Measurements from ENCODE around the gene TIMM22.

TIMM22 gene

DNA sequence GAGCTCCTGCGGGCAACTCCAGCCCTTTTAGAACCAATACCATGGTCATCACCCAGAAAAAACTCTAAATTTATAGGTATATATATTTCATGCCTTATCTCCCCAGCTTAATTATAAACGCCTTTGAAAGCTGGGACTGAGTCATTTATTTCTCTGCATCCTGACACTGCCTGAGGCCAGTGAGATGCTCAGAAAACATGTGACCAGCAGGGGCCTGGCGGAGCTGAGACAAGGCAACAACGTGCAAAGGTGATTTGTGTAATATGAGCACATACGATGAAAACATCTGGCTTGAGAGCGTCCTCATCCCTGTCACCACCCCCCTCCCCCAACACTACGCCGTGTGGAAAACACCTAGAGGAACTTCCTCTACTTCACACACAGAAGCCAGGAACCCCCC lies 40.0 kb upstream of the TIMM22 start (continued):
- TF ChIP-seq HOXA7 (CRISPR knock-in tag; IDR thresholded peaks at IDR 0.05; ENCODE audit: borderline replicate concordance) (no peak), BCL11B (tag by site-specific recombination; IDR thresholded peaks at IDR 0.05; ENCODE audit: low read depth) (no peak), ZBTB8A (tag by site-specific recombination; IDR thresholded peaks at IDR 0.05) (0 out of 2 replicates have a peak, but pooled peaks have one; percentile 22), ZNF37A (tag by site-specific recombination; IDR thresholded peaks at IDR 0.05) (no peak), SALL2 (tag by site-specific recombination; IDR thresholded peaks at IDR 0.05; ENCODE audit: borderline replicate concordance) (no peak), ZNF610 (tag by site-specific recombination; IDR thresholded peaks at IDR 0.05; ENCODE audit: borderline replicate concordance) (peak; percentile 62; the same call in 1 of the 2 replicates), KLF7 (tag by site-specific recombination; IDR thresholded peaks at IDR 0.05; ENCODE audit: borderline replicate concordance) (no peak), ZNF658 (tag by site-specific recombination; IDR thresholded peaks at IDR 0.05) (no peak), SCRT1 (tag by site-specific recombination; IDR thresholded peaks at IDR 0.05; ENCODE audit: borderline replicate concordance) (no peak), ZNF843 (tag by site-specific recombination; IDR thresholded peaks at IDR 0.05) (peak; percentile 38; the same call in 1 of the 2 replicates), ZNF626 (tag by site-specific recombination; IDR thresholded peaks at IDR 0.05) (no peak), ZNF175 (tag by site-specific recombination; IDR thresholded peaks at IDR 0.05) (no peak), ZNF2 (tag by site-specific recombination; IDR thresholded peaks at IDR 0.05) (no peak), ZBTB17 (tag by site-specific recombination; IDR thresholded peaks at IDR 0.05) (peak; percentile 58), ZNF112 (tag by site-specific recombination; IDR thresholded peaks at IDR 0.05) (no peak), ZNF24 (tag by site-specific recombination; IDR thresholded peaks at IDR 0.05) (peak; percentile 69), ZNF629 (tag by site-specific recombination; IDR thresholded peaks at IDR 0.05) (peak; percentile 90), IKZF3 (tag by site-specific recombination; IDR thresholded peaks at IDR 0.05) (peak; percentile 79; the same call in 1 of the 2 replicates), ZNF558 (tag by site-specific recombination; IDR thresholded peaks at IDR 0.05) (no peak), ZSCAN16 (tag by site-specific recombination; IDR thresholded peaks at IDR 0.05) (no peak), ZNF596 (tag by site-specific recombination; IDR thresholded peaks at IDR 0.05) (0 out of 2 replicates have a peak, but pooled peaks have one; percentile 29), ZNF585B (tag by site-specific recombination; IDR thresholded peaks at IDR 0.05) (no peak)
- TF ChIP-seq, protein P1, sequence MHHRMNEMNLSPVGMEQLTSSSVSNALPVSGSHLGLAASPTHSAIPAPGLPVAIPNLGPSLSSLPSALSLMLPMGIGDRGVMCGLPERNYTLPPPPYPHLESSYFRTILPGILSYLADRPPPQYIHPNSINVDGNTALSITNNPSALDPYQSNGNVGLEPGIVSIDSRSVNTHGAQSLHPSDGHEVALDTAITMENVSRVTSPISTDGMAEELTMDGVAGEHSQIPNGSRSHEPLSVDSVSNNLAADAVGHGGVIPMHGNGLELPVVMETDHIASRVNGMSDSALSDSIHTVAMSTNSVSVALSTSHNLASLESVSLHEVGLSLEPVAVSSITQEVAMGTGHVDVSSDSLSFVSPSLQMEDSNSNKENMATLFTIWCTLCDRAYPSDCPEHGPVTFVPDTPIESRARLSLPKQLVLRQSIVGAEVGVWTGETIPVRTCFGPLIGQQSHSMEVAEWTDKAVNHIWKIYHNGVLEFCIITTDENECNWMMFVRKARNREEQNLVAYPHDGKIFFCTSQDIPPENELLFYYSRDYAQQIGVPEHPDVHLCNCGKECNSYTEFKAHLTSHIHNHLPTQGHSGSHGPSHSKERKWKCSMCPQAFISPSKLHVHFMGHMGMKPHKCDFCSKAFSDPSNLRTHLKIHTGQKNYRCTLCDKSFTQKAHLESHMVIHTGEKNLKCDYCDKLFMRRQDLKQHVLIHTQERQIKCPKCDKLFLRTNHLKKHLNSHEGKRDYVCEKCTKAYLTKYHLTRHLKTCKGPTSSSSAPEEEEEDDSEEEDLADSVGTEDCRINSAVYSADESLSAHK (tag by site-specific recombination; IDR thresholded peaks at IDR 0.05): 0 out of 2 replicates have a peak, but pooled peaks have one; percentile 29
- TF ChIP-seq, protein P2, sequence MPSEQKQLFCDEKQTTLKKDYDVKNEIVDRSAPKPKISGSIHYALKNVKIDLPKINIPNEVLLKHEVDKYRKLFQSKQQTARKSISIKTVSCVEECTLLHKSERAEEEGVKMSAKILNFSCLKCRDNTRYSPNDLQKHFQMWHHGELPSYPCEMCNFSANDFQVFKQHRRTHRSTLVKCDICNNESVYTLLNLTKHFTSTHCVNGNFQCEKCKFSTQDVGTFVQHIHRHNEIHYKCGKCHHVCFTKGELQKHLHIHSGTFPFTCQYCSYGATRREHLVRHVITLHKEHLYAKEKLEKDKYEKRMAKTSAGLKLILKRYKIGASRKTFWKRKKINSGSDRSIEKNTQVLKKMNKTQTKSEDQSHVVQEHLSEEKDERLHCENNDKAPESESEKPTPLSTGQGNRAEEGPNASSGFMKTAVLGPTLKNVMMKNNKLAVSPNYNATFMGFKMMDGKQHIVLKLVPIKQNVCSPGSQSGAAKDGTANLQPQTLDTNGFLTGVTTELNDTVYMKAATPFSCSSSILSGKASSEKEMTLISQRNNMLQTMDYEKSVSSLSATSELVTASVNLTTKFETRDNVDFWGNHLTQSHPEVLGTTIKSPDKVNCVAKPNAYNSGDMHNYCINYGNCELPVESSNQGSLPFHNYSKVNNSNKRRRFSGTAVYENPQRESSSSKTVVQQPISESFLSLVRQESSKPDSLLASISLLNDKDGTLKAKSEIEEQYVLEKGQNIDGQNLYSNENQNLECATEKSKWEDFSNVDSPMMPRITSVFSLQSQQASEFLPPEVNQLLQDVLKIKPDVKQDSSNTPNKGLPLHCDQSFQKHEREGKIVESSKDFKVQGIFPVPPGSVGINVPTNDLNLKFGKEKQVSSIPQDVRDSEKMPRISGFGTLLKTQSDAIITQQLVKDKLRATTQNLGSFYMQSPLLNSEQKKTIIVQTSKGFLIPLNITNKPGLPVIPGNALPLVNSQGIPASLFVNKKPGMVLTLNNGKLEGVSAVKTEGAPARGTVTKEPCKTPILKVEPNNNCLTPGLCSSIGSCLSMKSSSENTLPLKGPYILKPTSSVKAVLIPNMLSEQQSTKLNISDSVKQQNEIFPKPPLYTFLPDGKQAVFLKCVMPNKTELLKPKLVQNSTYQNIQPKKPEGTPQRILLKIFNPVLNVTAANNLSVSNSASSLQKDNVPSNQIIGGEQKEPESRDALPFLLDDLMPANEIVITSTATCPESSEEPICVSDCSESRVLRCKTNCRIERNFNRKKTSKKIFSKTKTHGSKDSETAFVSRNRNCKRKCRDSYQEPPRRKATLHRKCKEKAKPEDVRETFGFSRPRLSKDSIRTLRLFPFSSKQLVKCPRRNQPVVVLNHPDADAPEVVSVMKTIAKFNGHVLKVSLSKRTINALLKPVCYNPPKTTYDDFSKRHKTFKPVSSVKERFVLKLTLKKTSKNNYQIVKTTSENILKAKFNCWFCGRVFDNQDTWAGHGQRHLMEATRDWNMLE (tag by site-specific recombination; conservative IDR thresholded peaks at IDR 0.05; ENCODE audit: low read depth): no peak
- TF ChIP-seq, protein P3, sequence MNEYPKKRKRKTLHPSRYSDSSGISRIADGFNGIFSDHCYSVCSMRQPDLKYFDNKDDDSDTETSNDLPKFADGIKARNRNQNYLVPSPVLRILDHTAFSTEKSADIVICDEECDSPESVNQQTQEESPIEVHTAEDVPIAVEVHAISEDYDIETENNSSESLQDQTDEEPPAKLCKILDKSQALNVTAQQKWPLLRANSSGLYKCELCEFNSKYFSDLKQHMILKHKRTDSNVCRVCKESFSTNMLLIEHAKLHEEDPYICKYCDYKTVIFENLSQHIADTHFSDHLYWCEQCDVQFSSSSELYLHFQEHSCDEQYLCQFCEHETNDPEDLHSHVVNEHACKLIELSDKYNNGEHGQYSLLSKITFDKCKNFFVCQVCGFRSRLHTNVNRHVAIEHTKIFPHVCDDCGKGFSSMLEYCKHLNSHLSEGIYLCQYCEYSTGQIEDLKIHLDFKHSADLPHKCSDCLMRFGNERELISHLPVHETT (tag by site-specific recombination; IDR thresholded peaks at IDR 0.05): peak; percentile 68; the same call in 1 of the 2 replicates
- TF ChIP-seq, protein P4, sequence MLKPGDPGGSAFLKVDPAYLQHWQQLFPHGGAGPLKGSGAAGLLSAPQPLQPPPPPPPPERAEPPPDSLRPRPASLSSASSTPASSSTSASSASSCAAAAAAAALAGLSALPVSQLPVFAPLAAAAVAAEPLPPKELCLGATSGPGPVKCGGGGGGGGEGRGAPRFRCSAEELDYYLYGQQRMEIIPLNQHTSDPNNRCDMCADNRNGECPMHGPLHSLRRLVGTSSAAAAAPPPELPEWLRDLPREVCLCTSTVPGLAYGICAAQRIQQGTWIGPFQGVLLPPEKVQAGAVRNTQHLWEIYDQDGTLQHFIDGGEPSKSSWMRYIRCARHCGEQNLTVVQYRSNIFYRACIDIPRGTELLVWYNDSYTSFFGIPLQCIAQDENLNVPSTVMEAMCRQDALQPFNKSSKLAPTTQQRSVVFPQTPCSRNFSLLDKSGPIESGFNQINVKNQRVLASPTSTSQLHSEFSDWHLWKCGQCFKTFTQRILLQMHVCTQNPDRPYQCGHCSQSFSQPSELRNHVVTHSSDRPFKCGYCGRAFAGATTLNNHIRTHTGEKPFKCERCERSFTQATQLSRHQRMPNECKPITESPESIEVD (tag by site-specific recombination; IDR thresholded peaks at IDR 0.05): peak; percentile 82
- TF ChIP-seq, protein P5, sequence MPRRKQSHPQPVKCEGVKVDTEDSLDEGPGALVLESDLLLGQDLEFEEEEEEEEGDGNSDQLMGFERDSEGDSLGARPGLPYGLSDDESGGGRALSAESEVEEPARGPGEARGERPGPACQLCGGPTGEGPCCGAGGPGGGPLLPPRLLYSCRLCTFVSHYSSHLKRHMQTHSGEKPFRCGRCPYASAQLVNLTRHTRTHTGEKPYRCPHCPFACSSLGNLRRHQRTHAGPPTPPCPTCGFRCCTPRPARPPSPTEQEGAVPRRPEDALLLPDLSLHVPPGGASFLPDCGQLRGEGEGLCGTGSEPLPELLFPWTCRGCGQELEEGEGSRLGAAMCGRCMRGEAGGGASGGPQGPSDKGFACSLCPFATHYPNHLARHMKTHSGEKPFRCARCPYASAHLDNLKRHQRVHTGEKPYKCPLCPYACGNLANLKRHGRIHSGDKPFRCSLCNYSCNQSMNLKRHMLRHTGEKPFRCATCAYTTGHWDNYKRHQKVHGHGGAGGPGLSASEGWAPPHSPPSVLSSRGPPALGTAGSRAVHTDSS (tag by site-specific recombination; IDR thresholded peaks at IDR 0.05): no peak

All from HEK293 (cell line).